DMS 273 treated with DMSO at 0.1 percent for 48 hours (cell line): Measurements from ENCODE around the gene GCC2.
"Not testable (repeated sequence)": the region's sequence is repeated elsewhere in the genome, so short reads cannot be mapped to it uniquely, and the experiment has no call there.

Experiments
- DNase-seq: peaks from one replicate; lab custom pipeline; 2025; lab: John Stamatoyannopoulos, UW

GCC2 gene

GRCh38 chr2:108525258-108525657, 76.3 kb downstream of the GCC2 start:
- not testable (repeated sequence) for DNase-seq

- DNase-seq: no peak
Observed at GRCh38 chr2:108531674-108532055, 82.7 kb downstream of the GCC2 start.

GRCh38 chr2:108533832-108534583, 85.0 kb downstream of the GCC2 start, which contains the start of gene LIMS1:
Gene LIMS1 (plus strand): TSS chr2:108534470. CDS start chr2:108534563, 93 bp downstream.
- DNase-seq: peak; percentile 67

GRCh38 chr2:108534584-108535356, 85.8 kb downstream of the GCC2 start:
- DNase-seq: no peak

- DNase-seq: no peak
Observed at GRCh38 chr2:108535357-108535631, 86.3 kb downstream of the GCC2 start.

- DNase-seq: no peak
Observed at GRCh38 chr2:108536133-108536780, 87.3 kb downstream of the GCC2 start.

- no peak for DNase-seq
Observed at GRCh38 chr2:108536911-108537310, 87.9 kb downstream of the GCC2 start.

GRCh38 chr2:108538000-108538625, 89.1 kb downstream of the GCC2 start:
- DNase-seq: no peak

- DNase-seq: no peak
Observed at GRCh38 chr2:108541451-108541850, 92.4 kb downstream of the GCC2 start.

- DNase-seq: no peak
Observed at GRCh38 chr2:108542071-108542470, 93.1 kb downstream of the GCC2 start.

GRCh38 chr2:108547606-108548005, 98.6 kb downstream of the GCC2 start:
- no peak for DNase-seq

- DNase-seq: no peak
Observed at GRCh38 chr2:108548208-108549003, 99.4 kb downstream of the GCC2 start.

GRCh38 chr2:108552566-108552965, 103.6 kb downstream of the GCC2 start:
- DNase-seq: no peak

- DNase-seq: no peak
Observed at GRCh38 chr2:108553209-108553919, 104.4 kb downstream of the GCC2 start.

- DNase-seq: no peak
Observed at GRCh38 chr2:108554528-108554927, 105.5 kb downstream of the GCC2 start.

GRCh38 chr2:108555572-108555971, 106.6 kb downstream of the GCC2 start:
- DNase-seq: no peak

- DNase-seq: not testable (repeated sequence)
Observed at GRCh38 chr2:108556581-108556980, 107.6 kb downstream of the GCC2 start.
